WTC11 (cell line): Measurements from ENCODE around the gene ATMIN.

ENCODE experiments used
- ATF1 ChIP-seq: sonication (generic); formaldehyde crosslinking; IDR thresholded peaks from 2 replicates; pipeline ENCODE4 v1.8.1; 2023; ENCODE audit warnings: mild to moderate bottlenecking, moderate library complexity, missing genetic modification reagents
- CREB1 ChIP-seq: sonication (generic); formaldehyde crosslinking; IDR thresholded peaks from 2 replicates; pipeline ENCODE4 v1.8.0; 2023; ENCODE audit warnings: mild to moderate bottlenecking, missing genetic modification reagents
- ETV6 ChIP-seq: sonication (generic); formaldehyde crosslinking; IDR thresholded peaks from 2 replicates; pipeline ENCODE4 v1.8.1; 2022; ENCODE audit warnings: mild to moderate bottlenecking, missing genetic modification reagents
- SP1 ChIP-seq: sonication (generic); formaldehyde crosslinking; conservative IDR thresholded peaks from 2 replicates; pipeline ENCODE4 v1.8.1; 2022; ENCODE audit warnings: missing genetic modification reagents
- TEAD4 ChIP-seq: sonication (generic); formaldehyde crosslinking; IDR thresholded peaks from 2 replicates; pipeline ENCODE4 v1.8.0; 2022; ENCODE audit warnings: mild to moderate bottlenecking, missing genetic modification reagents
- ZNF512 ChIP-seq: sonication (generic); formaldehyde crosslinking; IDR thresholded peaks from 2 replicates; pipeline ENCODE4 v1.8.1; 2022; ENCODE audit warnings: missing genetic modification reagents, borderline replicate concordance
- ZSCAN18 ChIP-seq: fragments of 250-450 bp; sonication (Bioruptor Pico); IDR thresholded peaks from 2 replicates; pipeline ENCODE4 v2.1.2; 2022; ENCODE audit warnings: mild to moderate bottlenecking, moderate library complexity
- TF ChIP-seq, protein P1 (sequence below): fragments of 200-600 bp; IDR thresholded peaks from 2 replicates; pipeline ENCODE4 v1.8.0; 2022; ENCODE audit warnings: antibody characterized with exemption
- TF ChIP-seq, protein P2 (sequence below): sonication (generic); formaldehyde crosslinking; IDR thresholded peaks from 2 replicates; pipeline ENCODE4 v1.8.1; 2023; ENCODE audit warnings: mild to moderate bottlenecking, missing genetic modification reagents

DNA sequence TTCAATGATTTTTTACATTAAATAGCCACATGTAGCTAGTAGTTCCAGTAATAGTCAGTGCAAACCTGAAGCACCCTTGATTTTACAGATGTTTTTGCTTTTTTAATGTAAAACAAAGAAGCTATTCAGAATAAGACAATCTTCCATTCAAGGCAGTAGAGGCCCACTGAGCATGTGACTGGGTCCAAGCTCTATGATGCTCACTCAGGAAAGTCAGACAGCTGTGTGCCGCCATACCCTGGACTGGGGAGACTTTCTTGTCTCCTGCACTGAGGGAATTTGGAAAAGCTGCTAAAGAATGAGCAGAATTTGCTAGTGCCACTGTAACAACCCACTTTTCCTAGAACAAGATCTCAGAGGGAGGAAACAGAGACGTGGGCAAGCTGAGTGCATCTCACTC lies 17.1 kb upstream of the ATMIN start:
- TF ChIP-seq, protein P1, sequence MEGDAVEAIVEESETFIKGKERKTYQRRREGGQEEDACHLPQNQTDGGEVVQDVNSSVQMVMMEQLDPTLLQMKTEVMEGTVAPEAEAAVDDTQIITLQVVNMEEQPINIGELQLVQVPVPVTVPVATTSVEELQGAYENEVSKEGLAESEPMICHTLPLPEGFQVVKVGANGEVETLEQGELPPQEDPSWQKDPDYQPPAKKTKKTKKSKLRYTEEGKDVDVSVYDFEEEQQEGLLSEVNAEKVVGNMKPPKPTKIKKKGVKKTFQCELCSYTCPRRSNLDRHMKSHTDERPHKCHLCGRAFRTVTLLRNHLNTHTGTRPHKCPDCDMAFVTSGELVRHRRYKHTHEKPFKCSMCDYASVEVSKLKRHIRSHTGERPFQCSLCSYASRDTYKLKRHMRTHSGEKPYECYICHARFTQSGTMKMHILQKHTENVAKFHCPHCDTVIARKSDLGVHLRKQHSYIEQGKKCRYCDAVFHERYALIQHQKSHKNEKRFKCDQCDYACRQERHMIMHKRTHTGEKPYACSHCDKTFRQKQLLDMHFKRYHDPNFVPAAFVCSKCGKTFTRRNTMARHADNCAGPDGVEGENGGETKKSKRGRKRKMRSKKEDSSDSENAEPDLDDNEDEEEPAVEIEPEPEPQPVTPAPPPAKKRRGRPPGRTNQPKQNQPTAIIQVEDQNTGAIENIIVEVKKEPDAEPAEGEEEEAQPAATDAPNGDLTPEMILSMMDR: no peak
- no peak for TF ChIP-seq ATF1 (CRISPR knock-in tag)
- no peak for TF ChIP-seq ZNF512 (CRISPR knock-in tag)
- TF ChIP-seq, protein P2, sequence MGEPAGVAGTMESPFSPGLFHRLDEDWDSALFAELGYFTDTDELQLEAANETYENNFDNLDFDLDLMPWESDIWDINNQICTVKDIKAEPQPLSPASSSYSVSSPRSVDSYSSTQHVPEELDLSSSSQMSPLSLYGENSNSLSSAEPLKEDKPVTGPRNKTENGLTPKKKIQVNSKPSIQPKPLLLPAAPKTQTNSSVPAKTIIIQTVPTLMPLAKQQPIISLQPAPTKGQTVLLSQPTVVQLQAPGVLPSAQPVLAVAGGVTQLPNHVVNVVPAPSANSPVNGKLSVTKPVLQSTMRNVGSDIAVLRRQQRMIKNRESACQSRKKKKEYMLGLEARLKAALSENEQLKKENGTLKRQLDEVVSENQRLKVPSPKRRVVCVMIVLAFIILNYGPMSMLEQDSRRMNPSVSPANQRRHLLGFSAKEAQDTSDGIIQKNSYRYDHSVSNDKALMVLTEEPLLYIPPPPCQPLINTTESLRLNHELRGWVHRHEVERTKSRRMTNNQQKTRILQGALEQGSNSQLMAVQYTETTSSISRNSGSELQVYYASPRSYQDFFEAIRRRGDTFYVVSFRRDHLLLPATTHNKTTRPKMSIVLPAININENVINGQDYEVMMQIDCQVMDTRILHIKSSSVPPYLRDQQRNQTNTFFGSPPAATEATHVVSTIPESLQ (CRISPR knock-in tag): no peak
- no peak for TF ChIP-seq ETV6 (CRISPR knock-in tag)
- no peak for TF ChIP-seq CREB1 (CRISPR knock-in tag)
- TF ChIP-seq SP1 (CRISPR knock-in tag): no peak
- no peak for TF ChIP-seq TEAD4
- no peak for TF ChIP-seq ZSCAN18 (CRISPR knock-in tag)
